ENCODE measurements around the gene IFRD2. TPM values are rescaled to one million over a fixed set of nuclear protein-coding genes. Genes with fewer than 3 reads are reported as not detected.
A peak's percentile ranks its signal among the peaks of the same experiment; 100 is the strongest.

The IFRD2 gene
- total and polyA plus RNA-seq, 2 of the 13 experiments (the other 11 are each of a cell fraction or from before 2014, with no cell fraction given): 32.8 to 96.1 TPM

- TF ChIP-seq HINFP (CRISPR knock-in tag; IDR thresholded peaks at IDR 0.05; ENCODE audit: low read depth): no peak
- TF ChIP-seq MEIS2 (CRISPR knock-in tag; IDR thresholded peaks at IDR 0.05): peak; percentile 65; the same call in 1 of the 2 replicates
- peak; percentile 42; the same call in 1 of the 2 replicates for TF ChIP-seq RXRA (CRISPR knock-in tag; IDR thresholded peaks at IDR 0.05)
- TF ChIP-seq, protein P1, sequence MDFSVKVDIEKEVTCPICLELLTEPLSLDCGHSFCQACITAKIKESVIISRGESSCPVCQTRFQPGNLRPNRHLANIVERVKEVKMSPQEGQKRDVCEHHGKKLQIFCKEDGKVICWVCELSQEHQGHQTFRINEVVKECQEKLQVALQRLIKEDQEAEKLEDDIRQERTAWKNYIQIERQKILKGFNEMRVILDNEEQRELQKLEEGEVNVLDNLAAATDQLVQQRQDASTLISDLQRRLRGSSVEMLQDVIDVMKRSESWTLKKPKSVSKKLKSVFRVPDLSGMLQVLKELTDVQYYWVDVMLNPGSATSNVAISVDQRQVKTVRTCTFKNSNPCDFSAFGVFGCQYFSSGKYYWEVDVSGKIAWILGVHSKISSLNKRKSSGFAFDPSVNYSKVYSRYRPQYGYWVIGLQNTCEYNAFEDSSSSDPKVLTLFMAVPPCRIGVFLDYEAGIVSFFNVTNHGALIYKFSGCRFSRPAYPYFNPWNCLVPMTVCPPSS (IDR thresholded peaks at IDR 0.05): no peak
- no peak for TF ChIP-seq ATRX (CRISPR knock-in tag; IDR thresholded peaks at IDR 0.05; ENCODE audit: borderline replicate concordance)
- no peak; the same call in 1 of the 2 replicates for TF ChIP-seq LRRFIP1 (CRISPR knock-in tag; conservative IDR thresholded peaks at IDR 0.05)
- TF ChIP-seq FOXP1 (IDR thresholded peaks at IDR 0.05): no peak
- no peak for TF ChIP-seq FOXP1 (CRISPR knock-in tag; IDR thresholded peaks at IDR 0.05)
- TF ChIP-seq E2F1 (CRISPR knock-in tag; IDR thresholded peaks at IDR 0.05): no peak
- peak; percentile 40; the same call in 1 of the 2 replicates for TF ChIP-seq SOX5 (CRISPR knock-in tag; IDR thresholded peaks at IDR 0.05; ENCODE audit: borderline replicate concordance)
- no peak for TF ChIP-seq ZNF460 (CRISPR knock-in tag; IDR thresholded peaks at IDR 0.05; ENCODE audit: borderline replicate concordance)
- no peak for TF ChIP-seq ZNF24 (IDR thresholded peaks at IDR 0.05)
- TF ChIP-seq MTF1 (CRISPR knock-in tag; IDR thresholded peaks at IDR 0.05): no peak
- TF ChIP-seq, protein P2, sequence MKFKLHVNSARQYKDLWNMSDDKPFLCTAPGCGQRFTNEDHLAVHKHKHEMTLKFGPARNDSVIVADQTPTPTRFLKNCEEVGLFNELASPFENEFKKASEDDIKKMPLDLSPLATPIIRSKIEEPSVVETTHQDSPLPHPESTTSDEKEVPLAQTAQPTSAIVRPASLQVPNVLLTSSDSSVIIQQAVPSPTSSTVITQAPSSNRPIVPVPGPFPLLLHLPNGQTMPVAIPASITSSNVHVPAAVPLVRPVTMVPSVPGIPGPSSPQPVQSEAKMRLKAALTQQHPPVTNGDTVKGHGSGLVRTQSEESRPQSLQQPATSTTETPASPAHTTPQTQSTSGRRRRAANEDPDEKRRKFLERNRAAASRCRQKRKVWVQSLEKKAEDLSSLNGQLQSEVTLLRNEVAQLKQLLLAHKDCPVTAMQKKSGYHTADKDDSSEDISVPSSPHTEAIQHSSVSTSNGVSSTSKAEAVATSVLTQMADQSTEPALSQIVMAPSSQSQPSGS (CRISPR knock-in tag; IDR thresholded peaks at IDR 0.05): 0 out of 2 replicates have a peak, but pooled peaks have one; percentile 33
- no peak for TF ChIP-seq SKI (IDR thresholded peaks at IDR 0.05; ENCODE audit: partially characterized antibody)
- TF ChIP-seq YEATS2 (CRISPR knock-in tag; IDR thresholded peaks at IDR 0.05; ENCODE audit: borderline replicate concordance): no peak
- TF ChIP-seq ZNF121 (CRISPR knock-in tag; IDR thresholded peaks at IDR 0.05): no peak
- TF ChIP-seq PRMT3 (CRISPR knock-in tag; IDR thresholded peaks at IDR 0.05; ENCODE audit: borderline replicate concordance, low read depth): no peak
- TF ChIP-seq ZNF430 (CRISPR knock-in tag; IDR thresholded peaks at IDR 0.05): no peak
- TF ChIP-seq NFE2L2 (IDR thresholded peaks at IDR 0.05; ENCODE audit: low read length): no peak
Observed at GRCh38 chr3:50245831-50246516, 46.3 kb downstream of the IFRD2 start (continued).

All from HepG2 (cell line).